SK-N-SH (cell line): ENCODE data around the gene TTF2.

ENCODE experiments used
- CTCF ChIP-seq: fragments of 200-600 bp; sonication (generic); IDR thresholded peaks from 2 replicates; pipeline ENCODE4 v1.6.1; 2017; ENCODE audit warnings: antibody characterized with exemption, mild to moderate bottlenecking, moderate library complexity
- GABPA ChIP-seq: IDR thresholded peaks from 2 replicates; pipeline ENCODE4 v1.4.0; 2012; ENCODE audit warnings: low read depth, mild to moderate bottlenecking
- JUND ChIP-seq: IDR thresholded peaks from 2 replicates; pipeline ENCODE4 v1.4.0; 2012
- MAX ChIP-seq: IDR thresholded peaks from 2 replicates; pipeline ENCODE4 v1.4.0; 2012; ENCODE audit warnings: low read depth
- MXI1 ChIP-seq: IDR thresholded peaks from 2 replicates; pipeline ENCODE4 v1.6.1; 2012; ENCODE audit warnings: mild to moderate bottlenecking, low read depth, low read length, improper control_type of control experiment
- RCOR1 ChIP-seq: fragments of 150-350 bp; IDR thresholded peaks from 2 replicates; pipeline ENCODE4 v1.6.1; 2017; ENCODE audit warnings: antibody characterized with exemption, low read length
- RXRA ChIP-seq: IDR thresholded peaks from 2 replicates; pipeline ENCODE4 v1.4.0; 2012; ENCODE audit warnings: low read depth, mild to moderate bottlenecking, borderline replicate concordance

- no peak for TF ChIP-seq CTCF
- TF ChIP-seq MXI1, result 0 out of 2 replicates have a peak, but pooled peaks have one; percentile 10
- no peak for TF ChIP-seq GABPA
- TF ChIP-seq RCOR1, result no peak
- TF ChIP-seq MAX, result no peak
- TF ChIP-seq RXRA, result no peak
- no peak for TF ChIP-seq JUND
These were observed 60.9 kb downstream of the TTF2 start for GRCh38 chr1:117120774-117121588.
